Keratinocyte (primary cell): Measurements from ENCODE around the gene EBF3. TPM values are rescaled to one million over a fixed set of nuclear protein-coding genes. Genes with fewer than 3 reads are reported as not detected.

Source experiments
- DNase-seq: peaks from one replicate; pipeline ENCODE4 v3.0.0-alpha.2; 2011; ENCODE audit warnings: low read depth, missing footprints, low spot score
- FAIRE-seq: peaks from 2 replicates; lab custom pipeline; 2011; peaks lifted over from hg19 to GRCh38; lab: Jason Lieb, UNC
- H2AFZ ChIP-seq: 2 replicates; pipeline ENCODE4 v1.6.0; 2012; ENCODE audit warnings: low read length, control low read depth, inconsistent platforms; ENCODE audit not compliant: control insufficient read depth
- H3K27ac ChIP-seq: 2 replicates; pipeline ENCODE4 v1.5.1; 2011; ENCODE audit warnings: low read length; ENCODE audit not compliant: control insufficient read depth, insufficient read depth
- H3K27me3 ChIP-seq: 3 replicates; pipeline ENCODE4 v1.6.0; 2011; ENCODE audit warnings: low read length; ENCODE audit not compliant: control insufficient read depth, insufficient read depth; ENCODE audit errors: extremely low read depth
- H3K36me3 ChIP-seq, 2 experiments: 2 replicates in 1 of 2; 3 replicates in 1 of 2; pipeline ENCODE4 v1.5.1; 2011; ENCODE audit warnings: low read length in 2 of 2, mild to moderate bottlenecking in 1 of 2; ENCODE audit not compliant: control insufficient read depth in 2 of 2, insufficient read depth in 2 of 2; ENCODE audit errors: extremely low read depth in 1 of 2
- H3K4me1 ChIP-seq: 3 replicates; pipeline ENCODE4 v1.5.1; 2011; ENCODE audit warnings: low read length; ENCODE audit not compliant: control insufficient read depth, insufficient read depth; ENCODE audit errors: extremely low read depth
- H3K4me2 ChIP-seq: 3 replicates; pipeline ENCODE4 v1.6.0; 2011; ENCODE audit warnings: low read depth, low read length; ENCODE audit not compliant: control insufficient read depth, insufficient read depth; ENCODE audit errors: extremely low read depth
- H3K4me3 ChIP-seq, 3 experiments: fragments of 200-600 bp in 1 of 3; sonication (generic) in 1 of 3; 2 replicates in 2 of 3; 3 replicates in 1 of 3; pipeline ENCODE4 v1.5.1; 2011 to 2016; ENCODE audit warnings: low read length in 3 of 3, mild to moderate bottlenecking in 3 of 3, control low read depth in 2 of 3, inconsistent platforms in 1 of 3, low read depth in 1 of 3, mixed read lengths in 1 of 3, mixed run types in 1 of 3, moderate library complexity in 1 of 3; ENCODE audit not compliant: control insufficient read depth in 2 of 3, insufficient read depth in 2 of 3; ENCODE audit errors: extremely low read depth in 1 of 3
- H3K79me2 ChIP-seq: 2 replicates; pipeline ENCODE4 v1.6.0; 2012; ENCODE audit warnings: low read length; ENCODE audit not compliant: control insufficient read depth, insufficient read depth
- H3K9ac ChIP-seq: 3 replicates; pipeline ENCODE4 v1.6.0; 2011; ENCODE audit warnings: low read length; ENCODE audit not compliant: control insufficient read depth, insufficient read depth; ENCODE audit errors: extremely low read depth
- H3K9me1 ChIP-seq: 3 replicates; pipeline ENCODE4 v1.6.0; 2011; ENCODE audit warnings: low read length; ENCODE audit not compliant: control insufficient read depth, insufficient read depth; ENCODE audit errors: extremely low read depth
- H3K9me3 ChIP-seq: 2 replicates; pipeline ENCODE4 v1.5.1; 2012; ENCODE audit warnings: low read depth, low read length; ENCODE audit not compliant: control insufficient read depth
- H4K20me1 ChIP-seq: 3 replicates; pipeline ENCODE4 v1.6.0; 2011; ENCODE audit warnings: low read length; ENCODE audit not compliant: control insufficient read depth, insufficient read depth; ENCODE audit errors: extremely low read depth
- EZH2 ChIP-seq: IDR thresholded peaks from one replicate; pipeline ENCODE4 v1.6.1; 2012; ENCODE audit warnings: inconsistent platforms, mild to moderate bottlenecking, low read length, moderate library complexity
- dilution Hi-C: fragments of 300-500 bp; cut with MboI; formaldehyde crosslinking; loops from one replicate; pipeline ENCODE4 v1.7.0; 2020; ENCODE audit warnings: low sequenced_read_pairs; ENCODE audit not compliant: extremely low pct_ligation_motif_present
- polyA plus RNA-seq, 5 experiments: library from polyadenylated mRNA; depleted of rRNA in 3 of 5; stranded (reverse) in 3 of 5; stranded (forward) in 1 of 5; unstranded in 1 of 5; fragments of >200 nt; gene quantifications; 1 replicate in 1 of 5; 2 replicates in 3 of 5; 3 replicates in 1 of 5; pipeline versions ENCODE4 v1.2.1 to v1.2.3, GENCODE V29; 2011 to 2012; ENCODE audit warnings: missing spikeins in 2 of 5, low read depth in 1 of 5, low replicate concordance in 1 of 5
- TF ChIP-seq, protein P1 (sequence below), 3 experiments: IDR thresholded peaks in 1 of 3; conservative IDR thresholded peaks in 1 of 3; optimal IDR thresholded peaks in 1 of 3; 2 replicates in 2 of 3; 3 replicates in 1 of 3; pipeline versions ENCODE3 to v1.5.1; 2011; ENCODE audit warnings: low read length in 3 of 3, mild to moderate bottlenecking in 3 of 3, moderate library complexity in 2 of 3, control low read depth in 1 of 3, inconsistent platforms in 1 of 3; ENCODE audit not compliant: insufficient read depth in 2 of 3; ENCODE audit errors: extremely low read depth in 1 of 3

The EBF3 gene
- polyA plus RNA-seq, 1 donor (not counting 4 experiments of a cell fraction or from before 2014, with no cell fraction given) = not detected

DNA sequence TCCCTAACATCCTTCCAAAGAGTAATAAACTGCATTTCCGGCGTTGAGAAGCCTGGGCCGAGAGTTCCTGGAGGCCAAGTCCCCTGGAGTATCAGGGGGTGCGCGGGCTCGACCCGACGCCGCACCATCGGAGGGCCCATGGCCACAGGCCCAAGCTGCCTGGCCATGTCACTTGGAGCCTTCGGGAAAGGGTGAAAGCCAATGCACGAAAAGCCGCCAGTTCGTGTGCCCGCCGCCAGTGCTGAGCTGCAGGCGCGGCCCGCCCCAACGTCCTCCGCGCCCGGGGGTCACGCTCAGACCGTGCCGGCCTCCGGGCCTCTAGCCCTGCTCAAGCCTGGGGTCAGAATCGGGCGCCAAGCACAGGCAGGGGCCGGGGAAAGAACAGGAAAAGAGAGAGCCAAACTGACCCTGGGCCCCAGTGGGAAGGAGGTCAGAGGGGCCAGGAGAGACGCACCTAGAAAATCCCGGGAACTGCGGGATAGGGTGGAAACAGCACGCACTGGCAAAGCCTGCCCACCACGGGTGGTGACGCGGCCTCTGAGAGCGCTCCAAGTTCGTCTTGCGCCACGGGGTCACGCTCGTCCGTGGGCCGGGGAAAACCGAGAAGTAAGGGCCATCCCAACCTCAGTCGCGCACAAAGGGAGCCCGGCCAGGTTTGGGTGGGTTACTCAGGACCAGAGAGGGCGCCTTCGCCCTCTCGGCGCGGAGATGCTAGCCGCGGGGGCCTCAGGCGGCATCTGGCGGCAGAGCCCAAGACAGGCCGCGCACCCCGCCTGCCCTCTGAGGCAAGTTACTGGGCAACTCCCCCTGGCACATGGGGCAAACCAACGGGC, 4.2 kb upstream of the EBF3 start:
- FAIRE-seq (no peak), DNase-seq (no peak)
- H3K27ac ChIP-seq = no peak overlapping the region
- peaks cover 96% of the 10 kb centered on the region for H3K27me3 ChIP-seq
- H3K9me3 ChIP-seq = no peaks in the 10 kb centered on the region
- no peaks in the 10 kb centered on the region for H3K9me1 ChIP-seq
- no peaks in the 10 kb centered on the region for H3K36me3 ChIP-seq
- dilution Hi-C loops = no loop called here
- H2AFZ ChIP-seq = no peak overlapping the region
- no peak overlapping the region for H3K9ac ChIP-seq
- no peaks in the 10 kb centered on the region for H3K79me2 ChIP-seq
- no peaks in the 10 kb centered on the region for H3K4me1 ChIP-seq
- H4K20me1 ChIP-seq = no peaks in the 10 kb centered on the region
- H3K4me3 ChIP-seq = no peak overlapping the region
- TF ChIP-seq, protein P1, sequence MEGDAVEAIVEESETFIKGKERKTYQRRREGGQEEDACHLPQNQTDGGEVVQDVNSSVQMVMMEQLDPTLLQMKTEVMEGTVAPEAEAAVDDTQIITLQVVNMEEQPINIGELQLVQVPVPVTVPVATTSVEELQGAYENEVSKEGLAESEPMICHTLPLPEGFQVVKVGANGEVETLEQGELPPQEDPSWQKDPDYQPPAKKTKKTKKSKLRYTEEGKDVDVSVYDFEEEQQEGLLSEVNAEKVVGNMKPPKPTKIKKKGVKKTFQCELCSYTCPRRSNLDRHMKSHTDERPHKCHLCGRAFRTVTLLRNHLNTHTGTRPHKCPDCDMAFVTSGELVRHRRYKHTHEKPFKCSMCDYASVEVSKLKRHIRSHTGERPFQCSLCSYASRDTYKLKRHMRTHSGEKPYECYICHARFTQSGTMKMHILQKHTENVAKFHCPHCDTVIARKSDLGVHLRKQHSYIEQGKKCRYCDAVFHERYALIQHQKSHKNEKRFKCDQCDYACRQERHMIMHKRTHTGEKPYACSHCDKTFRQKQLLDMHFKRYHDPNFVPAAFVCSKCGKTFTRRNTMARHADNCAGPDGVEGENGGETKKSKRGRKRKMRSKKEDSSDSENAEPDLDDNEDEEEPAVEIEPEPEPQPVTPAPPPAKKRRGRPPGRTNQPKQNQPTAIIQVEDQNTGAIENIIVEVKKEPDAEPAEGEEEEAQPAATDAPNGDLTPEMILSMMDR (optimal IDR thresholded peaks at IDR 0.05 in 1 of 3, IDR thresholded peaks at IDR 0.05 in 1 of 3, conservative IDR thresholded peaks at IDR 0.05 in 1 of 3; ENCODE audit: extremely low read depth in 1 of 3, insufficient read depth in 2 of 3, low read length in 3 of 3) = no peak
- TF ChIP-seq EZH2 = no peak
- H3K4me2 ChIP-seq = no peak overlapping the region

DNA sequence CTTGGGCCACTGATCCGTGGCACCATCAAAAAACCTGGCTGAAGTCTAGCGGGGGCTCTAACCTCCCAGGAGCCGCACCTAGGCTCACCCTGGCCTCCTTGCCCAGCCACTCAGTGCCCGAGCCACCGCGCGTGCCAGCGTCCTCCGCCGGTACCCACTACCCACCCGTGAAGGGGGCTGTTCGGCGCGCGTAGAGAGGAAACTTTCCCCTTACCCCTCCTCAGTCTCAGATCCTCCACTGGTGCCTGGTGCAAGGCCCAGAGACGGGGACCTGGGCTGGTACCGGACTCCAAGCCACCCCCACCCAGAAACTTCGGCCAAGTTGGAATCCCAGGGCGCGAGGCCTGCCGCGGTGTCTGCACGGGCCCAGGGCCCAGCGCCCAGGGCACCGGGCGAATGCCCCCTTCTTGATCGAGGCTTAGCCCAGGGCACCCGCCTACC, 3.5 kb upstream of the EBF3 start:
- FAIRE-seq = no peak

More for the DNA sequence above, 3.5 kb upstream of the EBF3 start:
- Histone ChIP-seq H3K4me2 (no peak overlapping the region), H3K27ac (no peak overlapping the region), H3K4me1 (peaks cover 4% of the 10 kb centered on the region), H4K20me1 (no peaks in the 10 kb centered on the region), H3K9ac (no peak overlapping the region), H3K79me2 (no peaks in the 10 kb centered on the region), H3K9me1 (no peaks in the 10 kb centered on the region), H2AFZ (no peak overlapping the region), H3K4me3 (no peak overlapping the region), H3K27me3 (peaks cover 97% of the 10 kb centered on the region), H3K9me3 (no peaks in the 10 kb centered on the region), H3K36me3 (no peaks in the 10 kb centered on the region)
- no peak for DNase-seq
- dilution Hi-C loops = no loop called here
- TF ChIP-seq, protein P1 (optimal IDR thresholded peaks at IDR 0.05 in 1 of 3, IDR thresholded peaks at IDR 0.05 in 1 of 3, conservative IDR thresholded peaks at IDR 0.05 in 1 of 3; ENCODE audit: extremely low read depth in 1 of 3, insufficient read depth in 2 of 3, low read length in 3 of 3) = no peak
- TF ChIP-seq EZH2 = peak; percentile 19
